DMS 273 treated with DMSO at 0.1 percent for 48 hours (cell line): ENCODE results near the gene DOCK7.
"Not testable (repeated sequence)": the region's sequence is repeated elsewhere in the genome, so short reads cannot be mapped to it uniquely, and the experiment has no call there.

Experiments used
- DNase-seq: peaks from one replicate; lab custom pipeline; 2025; lab: John Stamatoyannopoulos, UW

Gene DOCK7

GRCh38 chr1:62687903-62688686, at the start of gene DOCK7:
Gene DOCK7 (minus strand): TSS chr1:62688386. CDS start chr1:62688264, 122 bp downstream.
- peak; percentile 26 for DNase-seq

- DNase-seq = no peak
These were observed 47.4 kb upstream of the DOCK7 start for GRCh38 chr1:62735491-62736171.

GRCh38 chr1:62732331-62732730, 44.1 kb upstream of the DOCK7 start:
- no peak for DNase-seq

- no peak for DNase-seq
These were observed 40.8 kb upstream of the DOCK7 start for GRCh38 chr1:62728963-62729362.

GRCh38 chr1:62727656-62728407, 39.6 kb upstream of the DOCK7 start:
- no peak for DNase-seq

- no peak for DNase-seq
These were observed 37.8 kb upstream of the DOCK7 start for GRCh38 chr1:62726011-62726442.

GRCh38 chr1:62725255-62725654, 37.1 kb upstream of the DOCK7 start:
- no peak for DNase-seq

- no peak for DNase-seq
These were observed 36.2 kb upstream of the DOCK7 start for GRCh38 chr1:62724430-62724829.

GRCh38 chr1:62723883-62724282, 35.7 kb upstream of the DOCK7 start:
- no peak for DNase-seq

GRCh38 chr1:62722796-62723195, 34.6 kb upstream of the DOCK7 start:
- no peak for DNase-seq

GRCh38 chr1:62720946-62721554, 32.9 kb upstream of the DOCK7 start:
- DNase-seq = no peak

GRCh38 chr1:62718400-62718799, 30.2 kb upstream of the DOCK7 start:
- DNase-seq = not testable (repeated sequence)

- DNase-seq = no peak
These were observed 29.3 kb upstream of the DOCK7 start for GRCh38 chr1:62717483-62717882.

- no peak for DNase-seq
These were observed 28.2 kb upstream of the DOCK7 start for GRCh38 chr1:62716397-62716796.

- DNase-seq = peak; percentile 42
These were observed 24.4 kb upstream of the DOCK7 start for GRCh38 chr1:62712336-62713243.

GRCh38 chr1:62707744-62708120, 19.5 kb upstream of the DOCK7 start:
- DNase-seq = no peak

- no peak for DNase-seq
These were observed 19.0 kb upstream of the DOCK7 start for GRCh38 chr1:62706985-62707743.

- not testable (repeated sequence) for DNase-seq
These were observed 10.0 kb upstream of the DOCK7 start for GRCh38 chr1:62698161-62698560.

GRCh38 chr1:62694479-62694878, 6.3 kb upstream of the DOCK7 start:
- not testable (repeated sequence) for DNase-seq

GRCh38 chr1:62693123-62693522, 4.9 kb upstream of the DOCK7 start:
- DNase-seq = no peak
